Activated CD8-positive, alpha-beta T cell treated with anti-CD3 and anti-CD28 coated beads, Interleukin-2, amount 10 ng/mL, durations not matched to agents 7 days and 5 days (primary cell): ENCODE measurements around the gene PCGF2. TPM values are rescaled to one million over a fixed set of nuclear protein-coding genes. Genes with fewer than 3 reads are reported as not detected.

ENCODE experiments used
- ATAC-seq: fragments of 150-1000 bp; cut with Tn5 transposase; one replicate; pipeline ENCODE4 v1.10.0; 2021; ENCODE audit warnings: moderate library complexity
- CTCF ChIA-PET: fragments of 350-600 bp; sonication (Branson Sonifier 250); formaldehyde crosslinking; loops from one replicate; lab custom pipeline; 2021; ENCODE audit warnings: antibody characterized with exemption; lab: Charles Lee
- POLR2A ChIA-PET: fragments of 350-600 bp; sonication (Branson Sonifier 250); formaldehyde crosslinking; loops from one replicate; lab custom pipeline; 2021; ENCODE audit warnings: antibody characterized with exemption; lab: Charles Lee
- DNase-seq: peaks from one replicate; pipeline ENCODE4 v3.0.0-alpha.2; 2020
- H3K27ac Mint-ChIP-seq: one replicate; pipeline ENCODE4 v1.8.0; 2021; ENCODE audit warnings: mild to moderate bottlenecking, mixed read lengths
- H3K27me3 Mint-ChIP-seq: one replicate; pipeline ENCODE4 v1.8.0; 2021; ENCODE audit warnings: low read depth, mixed read lengths
- H3K36me3 Mint-ChIP-seq: one replicate; pipeline ENCODE4 v1.8.0; 2021; ENCODE audit warnings: low read depth, mixed read lengths
- H3K4me1 Mint-ChIP-seq: one replicate; pipeline ENCODE4 v1.8.0; 2021; ENCODE audit warnings: low read depth, mixed read lengths
- H3K4me3 Mint-ChIP-seq: one replicate; pipeline ENCODE4 v1.8.0; 2021; ENCODE audit warnings: mild to moderate bottlenecking, mixed read lengths
- H3K9me3 Mint-ChIP-seq: one replicate; pipeline ENCODE4 v1.8.0; 2022; ENCODE audit warnings: mixed read lengths; ENCODE audit not compliant: insufficient read depth
- total RNA-seq, 2 experiments: library from RNA; stranded (reverse); gene quantifications; one replicate each; pipeline ENCODE4 v1.2.3, GENCODE V29; 2021

PCGF2 gene
- total RNA-seq, 2 experiments from 2014 or later: 0.63 to 0.70 TPM

DNA sequence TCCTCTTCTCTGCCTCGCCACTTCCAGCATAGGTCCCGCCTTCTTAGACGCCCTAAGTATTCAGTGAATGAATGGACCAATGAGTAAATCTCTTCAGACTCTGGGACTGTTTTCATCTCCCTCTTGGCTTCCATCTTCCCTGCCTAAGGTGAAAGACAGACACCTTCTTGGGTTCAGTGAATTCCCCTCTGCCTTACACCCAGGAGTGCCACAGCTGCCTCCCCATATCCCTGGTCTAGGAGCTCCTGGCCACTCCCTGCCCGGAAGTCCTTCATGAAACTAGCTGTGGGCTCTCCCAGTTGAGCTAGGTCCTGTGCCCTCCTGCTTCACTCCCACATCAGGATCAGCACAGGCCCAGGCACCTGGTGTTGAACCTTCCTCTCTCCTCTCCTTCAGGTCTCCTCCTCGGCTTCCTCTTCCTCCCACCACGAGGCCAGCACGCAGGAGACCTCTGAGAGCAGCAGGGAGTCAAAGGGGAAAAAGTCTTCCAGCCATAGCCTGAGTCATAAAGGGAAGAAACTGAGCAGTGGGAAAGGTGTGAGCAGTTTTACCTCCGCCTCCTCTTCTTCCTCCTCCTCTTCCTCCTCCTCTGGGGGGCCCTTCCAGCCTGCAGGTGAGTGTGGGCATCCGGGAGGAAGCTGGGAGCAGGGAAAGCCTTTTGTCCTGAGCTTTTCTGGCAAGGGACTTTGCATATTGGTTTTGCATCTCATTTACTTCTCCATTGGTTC is 32.8 kb downstream of the PCGF2 start:
- Mint-ChIP-seq H3K36me3 (peaks cover 67% of the 10 kb centered on the region), H3K9me3 (no peaks in the 10 kb centered on the region), H3K27me3 (no peaks in the 10 kb centered on the region), H3K27ac (peak overlapping the region; percentile 78), H3K4me1 (peaks cover 33% of the 10 kb centered on the region), H3K4me3 (no peak overlapping the region)
- DNase-seq (no peak), ATAC-seq (no peak)
- POLR2A ChIA-PET: interaction anchor here (1.2 to 2.9 kb wide), 3 partner anchors 8 to 13 kb away, joined by 4 to 11 read pairs (median 7); partner anchors contain the start of gene MLLT6
- CTCF ChIA-PET: interaction anchor here (2.3 kb wide), 1 partner anchor 20 kb away, joined by 7 read pairs; no protein-coding TSS in a partner anchor

DNA sequence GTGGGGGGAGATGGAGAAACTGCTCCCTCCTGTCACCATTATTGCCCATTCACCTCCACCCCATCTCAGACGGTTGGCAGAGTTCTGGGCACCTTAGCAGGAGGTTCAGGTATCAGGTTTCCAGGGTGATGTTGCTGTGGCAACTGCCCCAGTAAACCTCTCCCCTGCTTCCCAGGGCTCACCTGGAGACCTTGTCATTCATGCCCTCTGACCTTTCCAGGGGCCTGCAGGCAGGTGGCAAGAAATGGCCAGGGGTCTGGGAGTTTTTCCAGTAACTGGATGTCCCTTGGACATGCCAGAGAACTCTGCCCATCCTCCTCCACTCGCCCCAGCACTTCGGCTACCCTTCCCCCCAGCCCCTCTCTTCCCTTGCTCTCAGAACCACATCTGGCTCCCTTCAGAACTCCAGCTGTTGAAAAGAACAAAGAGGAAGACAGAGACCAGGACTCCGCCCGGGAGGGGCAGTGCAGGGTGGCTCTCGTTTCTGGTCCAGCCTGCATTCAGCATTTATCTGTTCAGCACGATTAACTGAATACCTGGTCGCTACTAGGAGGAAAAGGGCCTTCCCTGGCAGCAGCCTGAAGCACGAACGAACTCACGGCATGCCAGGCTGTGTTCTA is 34.6 kb downstream of the PCGF2 start:
- Mint-ChIP-seq H3K4me1 (peaks cover 44% of the 10 kb centered on the region), H3K9me3 (no peaks in the 10 kb centered on the region), H3K27ac (no peak overlapping the region), H3K27me3 (no peaks in the 10 kb centered on the region), H3K4me3 (no peak overlapping the region), H3K36me3 (peaks cover 73% of the 10 kb centered on the region)
- no peak for DNase-seq
- ATAC-seq: no peak
- ChIA-PET CTCF (interaction anchor here (0.7 kb wide), 1 partner anchor 15 kb away, joined by 3 read pairs; no protein-coding TSS in a partner anchor), POLR2A (interaction anchor here (1.0 kb wide), 1 partner anchor 9 kb away, joined by 3 read pairs; no protein-coding TSS in a partner anchor)

DNA sequence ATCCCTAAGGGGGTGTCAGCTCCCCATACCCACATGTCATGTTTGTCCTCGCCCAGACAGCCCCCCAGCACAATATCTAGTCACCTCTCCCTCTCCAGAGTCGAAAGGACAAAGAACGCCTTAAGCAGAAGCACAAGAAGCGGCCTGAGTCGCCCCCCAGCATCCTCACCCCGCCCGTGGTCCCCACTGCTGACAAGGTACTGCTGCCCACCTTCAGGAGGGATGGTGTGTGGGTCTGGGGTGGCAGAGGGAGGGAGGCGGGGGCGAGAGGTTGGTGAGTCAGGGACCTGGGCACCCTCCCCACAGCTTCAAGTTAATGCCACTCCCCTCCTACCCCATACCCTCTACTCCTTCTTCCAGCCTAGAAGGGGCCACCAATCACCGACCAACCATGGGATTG is 35.5 kb downstream of the PCGF2 start:
- Mint-ChIP-seq H3K9me3 (no peaks in the 10 kb centered on the region), H3K27me3 (no peaks in the 10 kb centered on the region), H3K27ac (no peak overlapping the region), H3K4me1 (peaks cover 53% of the 10 kb centered on the region), H3K36me3 (peaks cover 74% of the 10 kb centered on the region), H3K4me3 (no peak overlapping the region)
- ChIA-PET CTCF (no interaction called here), POLR2A (no interaction called here)
- DNase-seq (no peak), ATAC-seq (no peak)

DNA sequence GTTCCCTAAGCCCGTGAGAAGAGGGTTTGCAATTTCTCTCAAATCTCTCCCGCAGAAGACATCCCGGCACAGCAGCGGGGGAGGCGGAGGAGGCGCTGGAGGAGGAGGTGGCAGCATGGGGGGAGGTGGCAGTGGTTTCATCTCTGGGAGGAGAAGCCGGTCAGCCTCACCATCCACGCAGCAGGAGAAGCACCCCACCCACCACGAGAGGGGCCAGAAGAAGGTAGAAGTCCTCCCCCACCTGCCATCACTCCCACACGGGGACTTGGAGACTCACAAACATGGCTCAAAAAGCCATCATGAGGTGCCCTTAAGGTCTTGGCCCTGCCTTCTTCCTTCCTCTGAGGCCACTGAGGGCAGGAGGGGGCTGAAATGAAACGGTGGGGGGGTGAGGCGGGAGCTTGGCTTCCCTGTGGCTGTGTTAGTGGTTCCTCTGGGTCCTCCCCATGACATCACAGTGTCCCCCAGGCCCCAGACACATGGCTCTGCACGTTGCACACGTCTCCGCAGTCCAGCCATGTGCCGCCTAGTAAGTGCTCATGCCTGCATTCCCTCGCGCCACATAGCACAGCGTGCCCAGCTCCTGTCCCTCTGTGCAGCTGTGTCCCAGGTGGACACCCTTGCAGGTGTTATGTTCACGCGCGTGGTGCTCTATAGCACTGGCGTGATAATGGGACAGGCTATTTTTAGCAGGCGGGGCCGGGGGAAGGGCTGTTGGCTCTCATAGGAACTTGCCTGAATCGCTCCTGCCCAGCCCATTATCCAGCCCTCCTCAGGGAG is 36.2 kb downstream of the PCGF2 start:
- peaks cover 77% of the 10 kb centered on the region for H3K36me3 Mint-ChIP-seq
- H3K27me3 Mint-ChIP-seq: no peaks in the 10 kb centered on the region
- peaks cover 59% of the 10 kb centered on the region for H3K4me1 Mint-ChIP-seq
- DNase-seq (no peak), ATAC-seq (no peak)
- ChIA-PET CTCF (interaction anchor here (1.4 kb wide), 1 partner anchor 11 kb away, joined by 4 read pairs; no protein-coding TSS in a partner anchor), POLR2A (no interaction called here)
- peak overlapping the region; percentile 4 for H3K4me3 Mint-ChIP-seq
- H3K27ac Mint-ChIP-seq: peak overlapping the region; percentile 67
- H3K9me3 Mint-ChIP-seq: no peaks in the 10 kb centered on the region

DNA sequence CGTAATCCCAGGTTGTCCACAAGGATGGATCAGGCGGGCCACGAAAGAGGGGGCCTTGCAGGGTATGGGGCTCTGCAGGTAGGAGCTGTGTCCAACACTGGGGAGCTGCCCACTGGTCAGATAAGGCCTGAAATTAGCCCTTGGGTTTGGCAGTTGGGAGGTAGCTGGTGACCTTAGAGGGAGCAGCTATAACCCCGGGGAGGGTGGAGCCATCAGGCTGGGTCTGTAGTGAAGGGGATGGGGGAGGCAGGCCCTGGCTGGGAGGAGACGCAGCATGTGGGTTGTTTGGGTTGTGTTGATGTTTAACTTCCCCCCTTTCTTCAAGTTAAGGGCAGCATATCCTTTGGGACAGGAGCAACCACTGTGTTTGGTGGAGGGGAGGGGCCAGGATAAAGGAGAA is 37.2 kb downstream of the PCGF2 start:
- CTCF ChIA-PET: interaction anchor here (1.4 to 1.8 kb wide), 2 partner anchors 12 to 24 kb away, joined by 4 to 14 read pairs; no protein-coding TSS in a partner anchor
- Mint-ChIP-seq H3K36me3 (peaks cover 75% of the 10 kb centered on the region), H3K4me1 (peaks cover 61% of the 10 kb centered on the region), H3K4me3 (no peak overlapping the region), H3K27me3 (no peaks in the 10 kb centered on the region), H3K9me3 (no peaks in the 10 kb centered on the region), H3K27ac (peak overlapping the region; percentile 67)
- ATAC-seq (no peak), DNase-seq (no peak)
- POLR2A ChIA-PET: interaction anchor here (1.2 to 2.5 kb wide), 2 partner anchors 10 to 17 kb away, joined by 3 to 13 read pairs; no protein-coding TSS in a partner anchor

DNA sequence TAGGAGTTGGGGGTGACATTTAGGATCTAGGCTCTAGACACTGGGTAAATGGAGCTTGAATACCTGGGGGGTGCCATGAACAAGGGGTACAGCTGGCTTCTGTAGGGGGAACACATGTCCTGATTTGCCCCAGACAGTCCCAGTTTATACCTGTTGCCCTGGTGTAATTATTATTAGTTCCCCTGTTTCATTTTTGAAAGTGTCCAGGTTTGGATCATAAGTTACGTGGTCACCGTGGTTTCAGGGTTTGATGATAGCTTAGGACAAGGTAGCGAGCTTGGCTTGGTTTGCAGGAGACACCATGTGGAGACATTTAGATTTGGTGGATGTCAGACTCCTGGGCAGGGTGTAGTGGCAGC is 37.6 kb downstream of the PCGF2 start:
- peak overlapping the region; percentile 67 for H3K27ac Mint-ChIP-seq
- H3K9me3 Mint-ChIP-seq: no peaks in the 10 kb centered on the region
- H3K36me3 Mint-ChIP-seq: peaks cover 71% of the 10 kb centered on the region
- POLR2A ChIA-PET: interaction anchor here (1.2 to 2.5 kb wide), 3 partner anchors 9 to 20 kb away, joined by 3 to 13 read pairs (median 8); no protein-coding TSS in a partner anchor
- no peak for ATAC-seq
- no peak for DNase-seq
- no peaks in the 10 kb centered on the region for H3K27me3 Mint-ChIP-seq
- H3K4me1 Mint-ChIP-seq: peaks cover 61% of the 10 kb centered on the region
- H3K4me3 Mint-ChIP-seq: no peak overlapping the region
- CTCF ChIA-PET: interaction anchor here (1.1 to 1.8 kb wide), 4 partner anchors 12 to 34 kb away, joined by 3 to 14 read pairs (median 4); no protein-coding TSS in a partner anchor

DNA sequence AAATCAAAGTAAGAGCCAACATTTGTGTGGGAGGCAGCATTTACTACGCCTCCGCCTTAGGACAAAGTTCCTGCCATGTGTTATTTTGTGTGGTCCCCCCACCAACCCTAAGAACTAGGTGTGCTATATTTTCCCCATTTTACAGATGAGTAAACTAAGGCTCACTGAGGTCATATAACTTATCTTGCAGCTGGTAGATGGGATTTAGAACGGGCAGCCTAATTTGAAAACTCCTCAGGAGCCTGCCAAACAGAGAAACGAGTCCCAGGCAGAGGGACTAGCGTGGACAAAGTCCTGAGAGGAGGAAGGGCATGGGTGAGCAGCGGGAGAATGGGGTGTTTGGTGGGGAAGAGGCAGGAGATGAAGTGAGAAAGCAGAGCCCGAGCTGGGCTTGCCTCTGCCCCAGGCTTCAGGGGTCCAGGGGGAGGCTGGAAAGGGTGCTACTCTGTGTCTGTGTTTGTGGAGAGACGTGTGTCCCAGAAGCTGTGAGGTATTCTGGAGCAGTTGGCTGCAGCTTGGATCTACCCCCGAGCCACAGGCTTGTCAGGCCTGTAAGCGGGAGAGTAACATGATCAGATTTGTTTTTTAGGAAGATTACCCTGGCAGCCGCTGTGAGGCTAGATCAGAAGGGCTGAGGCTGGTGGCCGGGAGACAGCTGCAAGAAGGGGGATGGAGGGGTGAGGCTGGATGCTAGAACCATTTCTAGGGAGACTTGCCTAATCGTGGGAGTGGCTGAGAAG is 38.1 kb downstream of the PCGF2 start:
- Mint-ChIP-seq H3K27ac (peak overlapping the region; percentile 56), H3K27me3 (no peaks in the 10 kb centered on the region), H3K36me3 (peaks cover 69% of the 10 kb centered on the region)

DNA sequence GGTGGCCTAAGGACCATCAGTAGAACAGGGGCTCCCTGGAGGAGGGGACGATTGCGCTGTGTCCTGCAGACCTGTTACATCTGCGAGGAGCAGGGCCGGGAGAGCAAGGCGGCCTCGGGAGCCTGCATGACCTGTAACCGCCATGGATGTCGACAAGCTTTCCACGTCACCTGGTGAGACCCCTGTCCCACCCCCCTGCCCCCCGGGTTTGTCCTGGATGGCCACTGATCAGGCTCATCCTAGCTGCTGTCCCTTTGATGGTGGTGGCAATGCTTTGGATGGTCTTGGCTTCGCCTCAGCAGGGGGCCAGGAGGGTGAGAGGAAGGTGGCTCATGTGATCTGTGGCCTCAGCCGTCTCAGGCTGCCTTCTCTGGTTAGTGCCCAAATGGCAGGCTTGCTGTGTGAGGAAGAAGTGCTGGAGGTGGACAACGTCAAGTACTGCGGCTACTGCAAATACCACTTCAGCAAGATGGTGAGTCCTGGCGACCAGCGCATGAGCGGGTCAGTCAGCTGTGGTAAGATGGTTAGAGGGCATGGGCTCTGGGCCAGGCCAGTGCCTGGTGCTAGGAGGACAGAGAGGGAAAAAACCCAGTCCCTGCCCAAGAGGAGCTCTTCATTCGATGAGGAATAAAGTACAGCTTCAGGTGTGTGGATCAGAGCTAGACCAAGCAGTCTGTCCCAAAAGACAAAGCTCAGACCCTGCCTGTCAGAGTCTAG is 38.9 kb downstream of the PCGF2 start:
- Mint-ChIP-seq H3K27me3 (no peaks in the 10 kb centered on the region), H3K4me3 (no peak overlapping the region), H3K27ac (peak overlapping the region; percentile 11), H3K9me3 (no peaks in the 10 kb centered on the region), H3K36me3 (peaks cover 67% of the 10 kb centered on the region), H3K4me1 (peaks cover 62% of the 10 kb centered on the region)
- DNase-seq (no peak), ATAC-seq (no peak)
- POLR2A ChIA-PET: interaction anchor here (0.6 to 2.5 kb wide), 4 partner anchors 11 to 22 kb away, joined by 3 to 13 read pairs (median 6); no protein-coding TSS in a partner anchor
- CTCF ChIA-PET: interaction anchor here (0.6 to 1.8 kb wide), 4 partner anchors 19 to 45 kb away, joined by 3 to 14 read pairs (median 4); no protein-coding TSS in a partner anchor

More for the DNA sequence above, 38.1 kb downstream of the PCGF2 start:
- ATAC-seq (no peak), DNase-seq (no peak)
- ChIA-PET POLR2A (interaction anchor here (0.6 to 2.5 kb wide), 5 partner anchors 9 to 21 kb away, joined by 3 to 13 read pairs (median 3); no protein-coding TSS in a partner anchor), CTCF (interaction anchor here (1.1 to 1.8 kb wide), 4 partner anchors 13 to 33 kb away, joined by 3 to 14 read pairs (median 4); no protein-coding TSS in a partner anchor)
- Mint-ChIP-seq H3K9me3 (no peaks in the 10 kb centered on the region), H3K4me3 (no peak overlapping the region), H3K4me1 (peaks cover 61% of the 10 kb centered on the region)

DNA sequence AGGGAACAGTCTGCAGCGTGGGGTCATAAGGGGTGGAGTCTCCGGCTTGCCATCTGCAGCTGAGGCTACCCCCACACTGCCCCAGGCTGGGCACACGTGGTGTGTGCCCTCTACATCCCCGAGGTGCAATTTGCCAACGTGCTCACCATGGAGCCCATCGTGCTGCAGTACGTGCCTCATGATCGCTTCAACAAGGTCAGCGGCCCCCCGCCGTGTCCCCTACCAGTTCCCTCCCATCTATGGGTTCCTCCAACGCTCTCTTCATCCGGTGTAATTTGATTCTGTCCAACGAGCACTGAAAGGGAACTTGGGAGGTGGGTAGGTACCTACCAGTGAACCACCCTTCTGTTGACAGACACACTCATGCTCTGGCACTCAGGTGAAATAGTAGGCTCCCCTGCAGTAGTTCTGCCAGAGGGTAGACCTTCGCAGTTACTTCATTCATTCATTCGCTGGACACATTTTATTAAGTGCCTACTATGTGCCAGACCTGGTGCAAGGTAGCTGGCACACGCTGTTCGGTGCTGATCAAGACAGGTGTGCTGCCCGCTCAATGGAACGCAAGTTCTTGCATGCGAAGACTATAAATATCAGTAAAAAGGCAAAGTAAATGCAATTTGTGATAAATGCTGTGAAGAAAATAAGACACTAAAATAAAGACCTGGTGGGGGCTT is 40.3 kb downstream of the PCGF2 start:
- CTCF ChIA-PET: interaction anchor here (2.2 to 3.9 kb wide), 3 partner anchors 20 to 27 kb away, joined by 16 to 27 read pairs (median 20); partner anchors contain the start of gene CISD3
- Mint-ChIP-seq H3K27ac (peak overlapping the region; percentile 92), H3K27me3 (no peaks in the 10 kb centered on the region), H3K4me3 (peak overlapping the region; percentile 95), H3K9me3 (no peaks in the 10 kb centered on the region), H3K4me1 (peaks cover 66% of the 10 kb centered on the region), H3K36me3 (peaks cover 60% of the 10 kb centered on the region)
- POLR2A ChIA-PET: interaction anchor here (0.8 to 7.3 kb wide), 4 partner anchors 12 to 20 kb away, joined by 3 to 92 read pairs (median 20); no protein-coding TSS in a partner anchor
- no peak for DNase-seq
- ATAC-seq: no peak
